HepG2 (cell line): ENCODE measurements around the gene RIPOR1. TPM values are rescaled to one million over a fixed set of nuclear protein-coding genes. Genes with fewer than 3 reads are reported as not detected.

Experiments used
- BRCA1 ChIP-seq: sonication (generic); formaldehyde crosslinking; IDR thresholded peaks from 2 replicates; pipeline ENCODE4 v1.4.0; 2020; ENCODE audit warnings: missing genetic modification reagents
- FOXA1 ChIP-seq, 2 experiments: fragments of 450-650 bp in 1 of 2; sonication (generic) in 1 of 2; formaldehyde crosslinking in 1 of 2; IDR thresholded peaks; 2 replicates each; pipeline versions ENCODE4 v1.4.0 to v1.6.1; 2016 to 2020; ENCODE audit warnings: missing genetic modification reagents in 1 of 2
- KAT7 ChIP-seq: IDR thresholded peaks from 2 replicates; pipeline ENCODE4 v1.6.1; 2018; ENCODE audit warnings: borderline replicate concordance, missing compliant biosample characterization
- NFKBIZ ChIP-seq: IDR thresholded peaks from 2 replicates; pipeline ENCODE4 v1.6.1; 2018; ENCODE audit warnings: missing genetic modification reagents, missing compliant biosample characterization
- RXRB ChIP-seq: IDR thresholded peaks from 2 replicates; pipeline ENCODE4 v1.6.1; 2016; ENCODE audit warnings: borderline replicate concordance, missing genetic modification reagents, missing compliant biosample characterization
- SIN3A ChIP-seq: IDR thresholded peaks from 2 replicates; pipeline ENCODE4 v1.6.1; 2011; ENCODE audit warnings: low read depth, mild to moderate bottlenecking, control low read depth, low read length, borderline replicate concordance
- SMAD1 ChIP-seq: sonication (generic); formaldehyde crosslinking; IDR thresholded peaks from 2 replicates; pipeline ENCODE4 v1.4.0; 2020; ENCODE audit warnings: missing genetic modification reagents, low read depth, mild to moderate bottlenecking, borderline replicate concordance
- SOX6 ChIP-seq, 2 experiments: fragments of 450-650 bp in 1 of 2; sonication (generic) in 1 of 2; formaldehyde crosslinking in 1 of 2; IDR thresholded peaks; 2 replicates each; pipeline versions ENCODE4 v1.4.0 to v1.6.1; 2017 to 2020; ENCODE audit warnings: antibody characterized with exemption in 1 of 2, mild to moderate bottlenecking in 1 of 2, missing genetic modification reagents in 1 of 2
- ZBTB10 ChIP-seq: sonication (generic); formaldehyde crosslinking; IDR thresholded peaks from 2 replicates; pipeline ENCODE4 v1.4.0; 2020; ENCODE audit warnings: missing genetic modification reagents, borderline replicate concordance
- ZNF24 ChIP-seq: fragments of 450-650 bp; IDR thresholded peaks from 2 replicates; pipeline ENCODE4 v1.6.1; 2017; ENCODE audit warnings: antibody characterized with exemption, mild to moderate bottlenecking
- ZNF260 ChIP-seq: sonication (generic); formaldehyde crosslinking; IDR thresholded peaks from 2 replicates; pipeline ENCODE4 v1.4.0; 2020; ENCODE audit warnings: missing genetic modification reagents, low read depth, mild to moderate bottlenecking, borderline replicate concordance
- ZNF296 ChIP-seq: sonication (generic); formaldehyde crosslinking; conservative IDR thresholded peaks from 2 replicates; pipeline ENCODE4 v1.5.0; 2020; ENCODE audit warnings: mild to moderate bottlenecking, missing genetic modification reagents
- ZNF326 ChIP-seq: sonication (generic); formaldehyde crosslinking; IDR thresholded peaks from 2 replicates; pipeline ENCODE4 v1.4.0; 2020; ENCODE audit warnings: missing genetic modification reagents, borderline replicate concordance
- ZNF414 ChIP-seq: sonication (generic); formaldehyde crosslinking; IDR thresholded peaks from 2 replicates; pipeline ENCODE4 v1.5.0; 2020; ENCODE audit warnings: missing genetic modification reagents
- polyA plus RNA-seq, 8 experiments: library from polyadenylated mRNA; depleted of rRNA in 3 of 8; stranded (reverse) in 7 of 8; unstranded in 1 of 8; fragments of >200 nt; fragmentation: Illumina TruSeq in 4 of 8; extraction: Trizol in 4 of 8; gene quantifications; 2 replicates each; pipeline versions ENCODE4 v1.2.1 to v1.2.3, GENCODE V29; 2011 to 2016; ENCODE audit warnings: low read depth in 4 of 8, missing spikeins in 1 of 8, mixed read lengths in 1 of 8; ENCODE audit not compliant: insufficient read depth in 1 of 8
- total RNA-seq, 5 experiments: library from RNA; depleted of rRNA; stranded (reverse); fragments of >200 nt; fragmentation: Illumina TruSeq; extraction: Trizol; gene quantifications; 2 replicates each; pipeline ENCODE4 v1.2.3, GENCODE V29; 2016; ENCODE audit warnings: low read depth in 1 of 5
- TF ChIP-seq, protein P1 (sequence below): sonication (generic); formaldehyde crosslinking; IDR thresholded peaks from 2 replicates; pipeline ENCODE4 v1.5.0; 2020; ENCODE audit warnings: missing genetic modification reagents, mild to moderate bottlenecking, borderline replicate concordance
- TF ChIP-seq, protein P2 (sequence below): sonication (generic); formaldehyde crosslinking; IDR thresholded peaks from 2 replicates; pipeline ENCODE4 v1.4.0; 2020; ENCODE audit warnings: mild to moderate bottlenecking, missing genetic modification reagents
- TF ChIP-seq, protein P3 (sequence below): sonication (generic); formaldehyde crosslinking; IDR thresholded peaks from 2 replicates; pipeline ENCODE4 v1.4.0; 2020; ENCODE audit warnings: low read depth, mild to moderate bottlenecking, missing genetic modification reagents
- TF ChIP-seq, protein P4 (sequence below): IDR thresholded peaks from 2 replicates; pipeline ENCODE4 v1.6.1; 2018; ENCODE audit warnings: missing genetic modification reagents, mild to moderate bottlenecking, missing compliant biosample characterization

Gene RIPOR1
- total and polyA plus RNA-seq, 2 of the 13 experiments (the other 11 are each of a cell fraction or from before 2014, with no cell fraction given) = 4.6 to 8.1 TPM

- TF ChIP-seq BRCA1 (no peak), SIN3A (no peak; the same call in 1 of the 2 replicates), ZNF24 (no peak), FOXA1 (IDR thresholded peaks at IDR 0.05) (no peak), FOXA1 (CRISPR knock-in tag; IDR thresholded peaks at IDR 0.05) (no peak), SOX6 (IDR thresholded peaks at IDR 0.05) (no peak), SOX6 (CRISPR knock-in tag; IDR thresholded peaks at IDR 0.05) (no peak), ZBTB10 (CRISPR knock-in tag) (peak; percentile 11; the same call in 1 of the 2 replicates), ZNF296 (no peak), ZNF260 (CRISPR knock-in tag) (no peak), ZNF326 (CRISPR knock-in tag) (no peak), NFKBIZ (CRISPR knock-in tag) (no peak), ZNF414 (CRISPR knock-in tag) (no peak), SMAD1 (CRISPR knock-in tag) (0 out of 2 replicates have a peak, but pooled peaks have one; percentile 79), KAT7 (CRISPR knock-in tag) (0 out of 2 replicates have a peak, but pooled peaks have one; percentile 47), RXRB (CRISPR knock-in tag) (peak; percentile 29; the same call in 1 of the 2 replicates)
- TF ChIP-seq, protein P1, sequence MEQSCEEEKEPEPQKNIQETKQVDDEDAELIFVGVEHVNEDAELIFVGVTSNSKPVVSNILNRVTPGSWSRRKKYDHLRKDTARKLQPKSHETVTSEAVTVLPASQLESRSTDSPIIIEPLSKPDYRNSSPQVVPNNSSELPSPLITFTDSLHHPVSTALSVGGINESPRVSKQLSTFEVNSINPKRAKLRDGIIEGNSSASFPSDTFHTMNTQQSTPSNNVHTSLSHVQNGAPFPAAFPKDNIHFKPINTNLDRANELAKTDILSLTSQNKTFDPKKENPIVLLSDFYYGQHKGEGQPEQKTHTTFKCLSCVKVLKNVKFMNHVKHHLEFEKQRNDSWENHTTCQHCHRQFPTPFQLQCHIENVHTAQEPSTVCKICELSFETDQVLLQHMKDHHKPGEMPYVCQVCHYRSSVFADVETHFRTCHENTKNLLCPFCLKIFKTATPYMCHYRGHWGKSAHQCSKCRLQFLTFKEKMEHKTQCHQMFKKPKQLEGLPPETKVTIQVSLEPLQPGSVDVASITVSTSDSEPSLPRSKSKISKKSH (CRISPR knock-in tag) = peak; percentile 62; the same call in 1 of the 2 replicates
- TF ChIP-seq, protein P2, sequence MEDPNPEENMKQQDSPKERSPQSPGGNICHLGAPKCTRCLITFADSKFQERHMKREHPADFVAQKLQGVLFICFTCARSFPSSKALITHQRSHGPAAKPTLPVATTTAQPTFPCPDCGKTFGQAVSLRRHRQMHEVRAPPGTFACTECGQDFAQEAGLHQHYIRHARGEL = 0 out of 2 replicates have a peak, but pooled peaks have one; percentile 84
- TF ChIP-seq, protein P3, sequence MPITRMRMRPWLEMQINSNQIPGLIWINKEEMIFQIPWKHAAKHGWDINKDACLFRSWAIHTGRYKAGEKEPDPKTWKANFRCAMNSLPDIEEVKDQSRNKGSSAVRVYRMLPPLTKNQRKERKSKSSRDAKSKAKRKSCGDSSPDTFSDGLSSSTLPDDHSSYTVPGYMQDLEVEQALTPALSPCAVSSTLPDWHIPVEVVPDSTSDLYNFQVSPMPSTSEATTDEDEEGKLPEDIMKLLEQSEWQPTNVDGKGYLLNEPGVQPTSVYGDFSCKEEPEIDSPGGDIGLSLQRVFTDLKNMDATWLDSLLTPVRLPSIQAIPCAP (CRISPR knock-in tag) = no peak
- TF ChIP-seq, protein P4, sequence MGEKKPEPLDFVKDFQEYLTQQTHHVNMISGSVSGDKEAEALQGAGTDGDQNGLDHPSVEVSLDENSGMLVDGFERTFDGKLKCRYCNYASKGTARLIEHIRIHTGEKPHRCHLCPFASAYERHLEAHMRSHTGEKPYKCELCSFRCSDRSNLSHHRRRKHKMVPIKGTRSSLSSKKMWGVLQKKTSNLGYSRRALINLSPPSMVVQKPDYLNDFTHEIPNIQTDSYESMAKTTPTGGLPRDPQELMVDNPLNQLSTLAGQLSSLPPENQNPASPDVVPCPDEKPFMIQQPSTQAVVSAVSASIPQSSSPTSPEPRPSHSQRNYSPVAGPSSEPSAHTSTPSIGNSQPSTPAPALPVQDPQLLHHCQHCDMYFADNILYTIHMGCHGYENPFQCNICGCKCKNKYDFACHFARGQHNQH (CRISPR knock-in tag) = no peak
Observed at GRCh38 chr16:67528222-67528869, at the start of gene RIPOR1 (continued).
